Endodermal cell (in vitro differentiated cells): ENCODE measurements around the gene MPZL2. TPM values are rescaled to one million over a fixed set of nuclear protein-coding genes. Genes with fewer than 3 reads are reported as not detected.

Source experiments
- DNase-seq: peaks from one replicate; pipeline ENCODE4 v3.0.0-alpha.2; 2017
- H3K27ac ChIP-seq: 2 replicates; pipeline ENCODE4 v1.5.1; 2013; ENCODE audit warnings: mild to moderate bottlenecking, low read depth, low read length, moderate library complexity
- H3K27me3 ChIP-seq: 2 replicates; pipeline ENCODE4 v1.6.1; 2013; ENCODE audit warnings: mild to moderate bottlenecking, low read length, moderate library complexity; ENCODE audit not compliant: insufficient read depth, control insufficient read depth, poor library complexity, severe bottlenecking
- H3K36me3 ChIP-seq: 2 replicates; pipeline ENCODE4 v1.7.0; 2013; ENCODE audit warnings: mild to moderate bottlenecking, low read length, moderate library complexity; ENCODE audit not compliant: control insufficient read depth, insufficient read depth
- H3K4me1 ChIP-seq: one replicate; pipeline ENCODE4 v1.7.0; 2013; ENCODE audit warnings: low read length; ENCODE audit not compliant: control insufficient read depth, insufficient read depth
- H3K4me3 ChIP-seq: 2 replicates; pipeline ENCODE4 v1.5.1; 2013; ENCODE audit warnings: mild to moderate bottlenecking, low read length, moderate library complexity
- H3K9ac ChIP-seq: 2 replicates; pipeline ENCODE4 v1.6.1; 2013; ENCODE audit warnings: mild to moderate bottlenecking, low read length, moderate library complexity; ENCODE audit not compliant: poor library complexity, severe bottlenecking; ENCODE audit errors: extremely low read depth
- H3K9me3 ChIP-seq: 2 replicates; pipeline ENCODE4 v1.6.1; 2013; ENCODE audit warnings: mild to moderate bottlenecking, low read length, moderate library complexity; ENCODE audit not compliant: control insufficient read depth
- H3K27ac Mint-ChIP-seq: 2 replicates; pipeline ENCODE4 v1.8.0; 2020; ENCODE audit warnings: mixed read lengths
- H3K27me3 Mint-ChIP-seq: 2 replicates; pipeline ENCODE4 v1.8.0; 2021; ENCODE audit warnings: mild to moderate bottlenecking, mixed read lengths; ENCODE audit not compliant: insufficient read depth
- H3K36me3 Mint-ChIP-seq: 2 replicates; pipeline ENCODE4 v1.8.0; 2020; ENCODE audit warnings: low read depth, mixed read lengths
- H3K4me1 Mint-ChIP-seq: 2 replicates; pipeline ENCODE4 v1.8.0; 2020; ENCODE audit warnings: mixed read lengths
- H3K4me3 Mint-ChIP-seq: 2 replicates; pipeline ENCODE4 v1.8.0; 2020; ENCODE audit warnings: mild to moderate bottlenecking, moderate library complexity, mixed read lengths
- H3K9me3 Mint-ChIP-seq: 2 replicates; pipeline ENCODE4 v1.8.0; 2020; ENCODE audit warnings: mild to moderate bottlenecking, mixed read lengths
- WGBS, 2 experiments: methylation state at CpG; one replicate each; pipeline versions ENCODE4 v1.1.5 to v1.1.7; 2013; ENCODE audit warnings: missing lambda C conversion rate in 2 of 2, mixed read lengths in 1 of 2; ENCODE audit not compliant: insufficient coverage in 1 of 2, insufficient read length in 1 of 2; 5-methylcytosine and 5-hydroxymethylcytosine counted together
- total RNA-seq, 2 donors: library from RNA; stranded (reverse); fragmentation: NEBNext Ultra II Directional in 1 of 2; extraction: Animal tissue kit (Norgen Biotek cat#: 25700) in 1 of 2; gene quantifications; 2 replicates in 1 of 2; 3 replicates in 1 of 2; pipeline ENCODE4 v1.2.1, GENCODE V29; 2021
- TF ChIP-seq, protein P1 (sequence below): fragments of 200-600 bp; sonication (generic); conservative IDR thresholded peaks from 2 replicates; pipeline ENCODE4 v1.5.0; 2021; ENCODE audit warnings: antibody characterized with exemption, mild to moderate bottlenecking

MPZL2 gene
- total RNA-seq, 2 donors from 2014 or later = 3.2 to 4.4 TPM

DNA sequence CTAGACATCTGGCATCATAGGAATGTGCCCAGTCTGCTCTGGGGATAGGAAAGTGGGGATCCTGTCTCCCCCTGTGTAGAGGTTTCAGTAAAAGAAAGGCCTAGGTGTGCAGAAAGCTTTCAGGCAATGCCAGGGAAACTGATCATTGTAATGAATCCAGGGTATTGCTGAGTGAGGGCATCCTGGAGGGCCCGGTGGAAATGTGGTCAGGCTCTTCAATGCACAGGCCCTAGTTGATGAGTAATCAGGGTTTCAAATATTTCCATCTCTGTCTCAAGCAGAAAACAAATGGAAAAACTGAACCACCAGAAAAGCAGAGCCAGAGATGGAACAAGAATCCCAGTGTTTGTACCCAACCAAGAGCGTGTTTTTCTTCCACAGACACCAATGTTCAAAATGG is 42.5 kb upstream of the MPZL2 start:
- H3K27me3 Mint-ChIP-seq = peaks cover 18% of the 10 kb centered on the region
- no peak for DNase-seq

DNA sequence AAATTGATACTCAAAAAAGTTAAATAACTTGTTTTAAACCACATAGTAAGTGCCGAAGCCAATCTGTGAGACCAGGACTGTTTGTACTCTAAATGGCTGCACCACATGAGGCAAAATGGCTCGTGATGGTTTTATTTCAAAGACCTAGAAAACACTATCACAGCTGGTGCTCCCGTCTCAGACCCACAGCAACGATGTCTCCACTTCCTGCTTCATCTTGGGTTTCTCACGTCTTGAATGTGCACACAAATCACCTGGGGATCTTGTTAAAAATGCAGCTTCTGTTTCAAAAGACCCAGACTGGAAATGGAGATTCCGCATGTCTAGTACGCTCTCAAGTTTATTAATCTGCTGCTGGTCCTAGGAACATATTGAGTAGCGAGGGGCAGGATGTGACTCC is 41.6 kb upstream of the MPZL2 start:
- Mint-ChIP-seq H3K4me1 (peaks cover 7% of the 10 kb centered on the region), H3K27ac (no peak overlapping the region), H3K27me3 (peaks cover 22% of the 10 kb centered on the region), H3K36me3 (no peaks in the 10 kb centered on the region), H3K4me3 (no peak overlapping the region), H3K9me3 (no peaks in the 10 kb centered on the region)
- Histone ChIP-seq H3K4me3 (no peak overlapping the region), H3K36me3 (no peaks in the 10 kb centered on the region), H3K9ac (no peak overlapping the region), H3K27ac (no peak overlapping the region), H3K4me1 (no peaks in the 10 kb centered on the region), H3K9me3 (no peaks in the 10 kb centered on the region), H3K27me3 (peaks cover 18% of the 10 kb centered on the region)
- TF ChIP-seq, protein P1, sequence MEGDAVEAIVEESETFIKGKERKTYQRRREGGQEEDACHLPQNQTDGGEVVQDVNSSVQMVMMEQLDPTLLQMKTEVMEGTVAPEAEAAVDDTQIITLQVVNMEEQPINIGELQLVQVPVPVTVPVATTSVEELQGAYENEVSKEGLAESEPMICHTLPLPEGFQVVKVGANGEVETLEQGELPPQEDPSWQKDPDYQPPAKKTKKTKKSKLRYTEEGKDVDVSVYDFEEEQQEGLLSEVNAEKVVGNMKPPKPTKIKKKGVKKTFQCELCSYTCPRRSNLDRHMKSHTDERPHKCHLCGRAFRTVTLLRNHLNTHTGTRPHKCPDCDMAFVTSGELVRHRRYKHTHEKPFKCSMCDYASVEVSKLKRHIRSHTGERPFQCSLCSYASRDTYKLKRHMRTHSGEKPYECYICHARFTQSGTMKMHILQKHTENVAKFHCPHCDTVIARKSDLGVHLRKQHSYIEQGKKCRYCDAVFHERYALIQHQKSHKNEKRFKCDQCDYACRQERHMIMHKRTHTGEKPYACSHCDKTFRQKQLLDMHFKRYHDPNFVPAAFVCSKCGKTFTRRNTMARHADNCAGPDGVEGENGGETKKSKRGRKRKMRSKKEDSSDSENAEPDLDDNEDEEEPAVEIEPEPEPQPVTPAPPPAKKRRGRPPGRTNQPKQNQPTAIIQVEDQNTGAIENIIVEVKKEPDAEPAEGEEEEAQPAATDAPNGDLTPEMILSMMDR = no peak
- WGBS, 2 experiments = 82 to 83% methylated on average over 8 of the region's 8 CpGs
- DNase-seq = no peak

More for the DNA sequence above, 42.5 kb upstream of the MPZL2 start:
- no peaks in the 10 kb centered on the region for H3K36me3 Mint-ChIP-seq
- Histone ChIP-seq H3K4me3 (no peak overlapping the region), H3K36me3 (no peaks in the 10 kb centered on the region), H3K27me3 (peaks cover 17% of the 10 kb centered on the region), H3K4me1 (peaks cover 1% of the 10 kb centered on the region), H3K9me3 (no peaks in the 10 kb centered on the region), H3K27ac (no peak overlapping the region), H3K9ac (no peak overlapping the region)
- no peaks in the 10 kb centered on the region for H3K9me3 Mint-ChIP-seq
- H3K4me3 Mint-ChIP-seq = no peak overlapping the region
- peaks cover 7% of the 10 kb centered on the region for H3K4me1 Mint-ChIP-seq
- TF ChIP-seq, protein P1 = no peak
- no peak overlapping the region for H3K27ac Mint-ChIP-seq
- WGBS, 2 experiments = 93 to 100% methylated on average over 1 to 2 of the region's 2 CpGs

GRCh38 chr11:118304568-118305248 is 40.6 kb upstream of the MPZL2 start, which contains the start of gene CD3E:
Gene CD3E (plus strand): TSS chr11:118304730. CDS start chr11:118304953, 223 bp downstream.
- peaks cover 27% of the 10 kb centered on the region for H3K27me3 Mint-ChIP-seq

More at GRCh38 chr11:118304568-118305248, 40.6 kb upstream of the MPZL2 start, which contains the start of gene CD3E:
- no peak for DNase-seq
- H3K27me3 ChIP-seq = peaks cover 18% of the 10 kb centered on the region
- H3K27ac Mint-ChIP-seq = no peak within 1 kb of the TSS
- H3K4me3 Mint-ChIP-seq = no peak within 1 kb of the TSS
- H3K4me1 ChIP-seq = no peaks in the 10 kb centered on the region
- H3K9me3 ChIP-seq = no peaks in the 10 kb centered on the region
- no peaks in the 10 kb centered on the region for H3K36me3 ChIP-seq
- H3K4me3 ChIP-seq = no peak within 1 kb of the TSS
- H3K9me3 Mint-ChIP-seq = no peaks in the 10 kb centered on the region
- H3K9ac ChIP-seq = no peak within 1 kb of the TSS
- H3K4me1 Mint-ChIP-seq = peaks cover 7% of the 10 kb centered on the region
- no peaks in the 10 kb centered on the region for H3K36me3 Mint-ChIP-seq
- H3K27ac ChIP-seq = no peak within 1 kb of the TSS
- 90 to 100% methylated on average over 5 to 8 of the region's 8 CpGs for WGBS, 2 experiments
- TF ChIP-seq, protein P1 = no peak
